PFSK-1 (cell line): ENCODE results near the gene NECAB2.

Experiments
- FOXP2 ChIP-seq: optimal IDR thresholded peaks from 2 replicates; pipeline ENCODE3; 2011; ENCODE audit warnings: borderline replicate concordance, control low read depth, inconsistent platforms; ENCODE audit not compliant: insufficient read depth; ENCODE audit errors: extremely low read length, extremely low read depth
- POLR2AphosphoS5 ChIP-seq: IDR thresholded peaks from 2 replicates; pipeline ENCODE4 v1.6.1; 2012; ENCODE audit warnings: low read depth, mild to moderate bottlenecking, control low read depth, low read length, moderate library complexity
- TAF1 ChIP-seq: IDR thresholded peaks from 2 replicates; pipeline ENCODE4 v1.6.1; 2012; ENCODE audit warnings: low read length, control low read depth, borderline replicate concordance; ENCODE audit not compliant: insufficient read depth
- TF ChIP-seq, protein P1 (sequence below), 2 experiments: IDR thresholded peaks; 2 replicates each; pipeline versions ENCODE4 v1.6.1 to v1.8.0; 2011 to 2012; ENCODE audit warnings: low read depth in 2 of 2, low read length in 2 of 2, control low read depth in 1 of 2, inconsistent platforms in 1 of 2, mild to moderate bottlenecking in 1 of 2, moderate library complexity in 1 of 2; ENCODE audit not compliant: insufficient read depth in 1 of 2

DNA sequence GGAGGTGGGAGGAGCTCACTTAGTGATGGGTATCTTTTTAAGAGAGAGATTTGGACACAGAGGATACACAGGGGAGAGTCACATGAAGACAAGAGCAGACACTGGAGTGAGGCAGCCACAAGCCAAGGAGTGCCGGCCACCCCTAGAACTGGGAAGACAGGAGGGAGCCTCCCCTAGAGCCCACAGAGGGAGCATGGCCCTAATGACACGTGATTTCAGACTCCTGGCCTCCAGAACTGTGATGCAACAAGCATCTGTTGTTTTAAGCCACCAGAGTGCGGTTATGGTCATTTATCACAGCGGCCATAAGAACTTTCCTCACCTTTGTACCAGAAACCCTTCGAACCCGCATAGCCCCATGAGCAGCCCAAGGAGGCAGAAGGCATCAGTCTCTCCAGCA lies 41.2 kb downstream of the NECAB2 start:
- TF ChIP-seq, protein P1, sequence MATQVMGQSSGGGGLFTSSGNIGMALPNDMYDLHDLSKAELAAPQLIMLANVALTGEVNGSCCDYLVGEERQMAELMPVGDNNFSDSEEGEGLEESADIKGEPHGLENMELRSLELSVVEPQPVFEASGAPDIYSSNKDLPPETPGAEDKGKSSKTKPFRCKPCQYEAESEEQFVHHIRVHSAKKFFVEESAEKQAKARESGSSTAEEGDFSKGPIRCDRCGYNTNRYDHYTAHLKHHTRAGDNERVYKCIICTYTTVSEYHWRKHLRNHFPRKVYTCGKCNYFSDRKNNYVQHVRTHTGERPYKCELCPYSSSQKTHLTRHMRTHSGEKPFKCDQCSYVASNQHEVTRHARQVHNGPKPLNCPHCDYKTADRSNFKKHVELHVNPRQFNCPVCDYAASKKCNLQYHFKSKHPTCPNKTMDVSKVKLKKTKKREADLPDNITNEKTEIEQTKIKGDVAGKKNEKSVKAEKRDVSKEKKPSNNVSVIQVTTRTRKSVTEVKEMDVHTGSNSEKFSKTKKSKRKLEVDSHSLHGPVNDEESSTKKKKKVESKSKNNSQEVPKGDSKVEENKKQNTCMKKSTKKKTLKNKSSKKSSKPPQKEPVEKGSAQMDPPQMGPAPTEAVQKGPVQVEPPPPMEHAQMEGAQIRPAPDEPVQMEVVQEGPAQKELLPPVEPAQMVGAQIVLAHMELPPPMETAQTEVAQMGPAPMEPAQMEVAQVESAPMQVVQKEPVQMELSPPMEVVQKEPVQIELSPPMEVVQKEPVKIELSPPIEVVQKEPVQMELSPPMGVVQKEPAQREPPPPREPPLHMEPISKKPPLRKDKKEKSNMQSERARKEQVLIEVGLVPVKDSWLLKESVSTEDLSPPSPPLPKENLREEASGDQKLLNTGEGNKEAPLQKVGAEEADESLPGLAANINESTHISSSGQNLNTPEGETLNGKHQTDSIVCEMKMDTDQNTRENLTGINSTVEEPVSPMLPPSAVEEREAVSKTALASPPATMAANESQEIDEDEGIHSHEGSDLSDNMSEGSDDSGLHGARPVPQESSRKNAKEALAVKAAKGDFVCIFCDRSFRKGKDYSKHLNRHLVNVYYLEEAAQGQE (IDR thresholded peaks at IDR 0.05; ENCODE audit: insufficient read depth in 1 of 2, low read depth in 2 of 2, low read length in 2 of 2): no peak
- TF ChIP-seq TAF1 (no peak), POLR2AphosphoS5 (no peak), FOXP2 (no peak)
